Placental epithelial cell (primary cell): ENCODE measurements around the gene ZSCAN22. TPM values are rescaled to one million over a fixed set of nuclear protein-coding genes. Genes with fewer than 3 reads are reported as not detected.

ENCODE experiments used
- small RNA-seq: library from RNA; depleted of rRNA; stranded (forward); fragments of <200 nt; gene quantifications from one replicate; pipeline ENCODE3, GENCODE V24; 2012
- total RNA-seq: library from RNA; depleted of rRNA; stranded (reverse); fragments of >200 nt; gene quantifications from 2 replicates; pipeline ENCODE4 v1.2.3, GENCODE V29; 2012

The ZSCAN22 gene
- total RNA-seq: 5.5 and 6.6 TPM in 2 replicates

DNA sequence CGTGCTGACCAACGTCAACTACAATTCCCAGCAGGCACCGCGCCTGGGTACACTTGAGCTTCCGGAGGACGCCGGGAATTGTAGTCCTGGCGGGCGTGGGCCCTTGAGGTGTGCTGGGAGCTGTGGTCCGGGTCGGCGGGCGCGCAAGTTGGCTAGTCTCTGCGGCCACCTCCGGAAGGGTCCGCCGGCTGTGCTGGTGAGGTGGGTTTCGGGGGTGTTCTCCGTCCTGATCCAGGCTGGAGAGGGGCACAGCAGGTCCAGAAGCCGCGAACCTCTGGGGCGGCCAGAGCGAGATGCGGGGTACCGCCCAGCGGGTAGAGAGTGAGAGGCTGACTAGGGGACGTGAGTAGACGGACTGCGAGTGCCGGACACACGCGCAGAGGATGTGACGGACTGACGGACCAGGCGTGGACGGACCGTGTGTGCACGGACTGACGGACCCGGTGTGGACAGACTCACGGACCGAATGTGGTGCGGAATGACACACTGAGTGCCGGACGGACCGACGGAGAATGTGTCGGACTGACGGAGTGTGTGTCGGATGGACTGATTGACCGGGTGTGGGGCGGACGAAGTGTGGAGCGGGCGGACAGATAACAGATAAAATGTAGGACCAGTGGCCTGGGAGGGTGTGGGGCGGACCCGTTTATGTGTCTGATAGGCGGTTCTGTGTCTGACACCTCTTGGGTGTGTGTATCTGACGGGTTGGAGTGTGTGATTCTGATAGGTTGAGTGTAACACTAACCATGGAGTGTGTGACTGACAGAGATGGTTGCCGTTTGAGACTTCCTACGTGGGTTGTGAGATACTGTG lies at the start of gene ZSCAN22:
ZSCAN22 (plus strand) TSS at position 81 of the 813 bp plus-strand sequence. CDS start 7,809 bp downstream, outside the sequence.

DNA sequence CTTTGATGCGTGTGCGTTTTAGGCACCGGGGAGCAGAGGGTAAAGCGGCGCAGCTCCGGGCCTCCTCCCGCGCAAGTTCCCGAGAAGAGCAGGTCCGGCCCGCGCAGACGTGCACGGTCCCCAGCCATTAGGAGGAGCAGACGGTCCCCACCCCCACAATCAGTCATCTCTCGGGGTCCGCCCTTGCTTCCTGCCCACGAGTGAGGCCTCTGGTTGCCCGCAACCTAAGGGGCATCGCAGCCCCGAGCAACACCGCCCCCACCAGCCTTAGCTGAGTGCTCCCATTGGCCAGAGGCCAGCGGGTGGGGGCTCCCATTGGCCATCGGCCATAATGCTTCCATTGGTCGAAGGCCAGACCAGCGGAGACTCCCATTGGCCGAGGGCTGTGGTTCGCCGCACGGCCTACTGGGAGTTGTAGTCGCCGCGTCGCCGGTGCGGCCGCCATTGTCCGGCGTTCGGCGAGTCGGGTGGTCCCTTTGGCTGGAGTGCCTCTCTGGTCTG lies 48.2 kb upstream of the ZSCAN22 start, which contains the start of gene ZNF8:
ZNF8 (plus strand) TSS at position 415 of the 501 bp plus-strand sequence. CDS start 127 bp downstream, outside the sequence.

DNA sequence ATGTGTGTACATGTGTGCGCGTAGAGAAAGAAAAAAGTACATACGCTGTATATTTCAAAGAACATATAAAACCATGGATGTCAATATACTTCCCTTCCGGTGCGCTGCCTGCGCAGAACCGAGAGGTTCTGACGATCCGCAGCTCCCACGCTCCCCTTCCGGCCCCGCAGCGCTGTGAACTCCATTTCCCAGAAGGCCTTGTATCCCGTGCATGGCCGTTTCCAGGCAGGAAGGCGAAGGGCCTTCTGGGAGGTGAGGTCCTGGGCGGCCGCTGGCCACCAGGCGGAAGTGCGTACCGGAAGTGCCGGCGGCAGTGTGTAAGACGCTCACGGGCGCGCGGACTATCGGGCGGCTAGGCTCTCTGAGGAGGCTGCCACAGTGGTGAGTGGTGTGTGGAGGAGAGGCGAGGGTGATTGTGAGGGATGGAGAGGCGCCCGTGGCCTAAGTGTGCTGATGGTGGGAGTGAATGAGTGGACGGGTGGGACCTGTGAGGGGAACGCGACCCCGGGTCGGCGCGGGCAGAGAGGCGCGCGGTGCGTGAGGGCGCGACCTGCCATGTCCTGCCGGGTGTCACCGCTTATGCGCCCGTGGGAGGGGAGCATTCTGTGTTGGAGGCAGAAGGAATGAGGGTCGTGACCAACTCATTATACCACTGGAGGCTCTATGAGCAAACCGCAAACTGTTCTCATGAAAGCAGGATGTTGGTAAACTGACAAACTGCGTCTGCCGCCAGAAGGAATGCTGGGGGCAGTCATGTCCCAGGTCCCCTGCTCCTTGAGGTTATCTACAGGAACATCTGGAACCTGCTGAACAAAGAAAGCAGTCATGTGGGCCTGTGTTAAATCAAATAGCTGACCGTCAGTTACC lies 21.5 kb upstream of the ZSCAN22 start, which contains the start of gene ERVK3-1:
ERVK3-1 (plus strand) TSS at position 313 of the 867 bp plus-strand sequence. CDS start 6,792 bp downstream, outside the sequence.

DNA sequence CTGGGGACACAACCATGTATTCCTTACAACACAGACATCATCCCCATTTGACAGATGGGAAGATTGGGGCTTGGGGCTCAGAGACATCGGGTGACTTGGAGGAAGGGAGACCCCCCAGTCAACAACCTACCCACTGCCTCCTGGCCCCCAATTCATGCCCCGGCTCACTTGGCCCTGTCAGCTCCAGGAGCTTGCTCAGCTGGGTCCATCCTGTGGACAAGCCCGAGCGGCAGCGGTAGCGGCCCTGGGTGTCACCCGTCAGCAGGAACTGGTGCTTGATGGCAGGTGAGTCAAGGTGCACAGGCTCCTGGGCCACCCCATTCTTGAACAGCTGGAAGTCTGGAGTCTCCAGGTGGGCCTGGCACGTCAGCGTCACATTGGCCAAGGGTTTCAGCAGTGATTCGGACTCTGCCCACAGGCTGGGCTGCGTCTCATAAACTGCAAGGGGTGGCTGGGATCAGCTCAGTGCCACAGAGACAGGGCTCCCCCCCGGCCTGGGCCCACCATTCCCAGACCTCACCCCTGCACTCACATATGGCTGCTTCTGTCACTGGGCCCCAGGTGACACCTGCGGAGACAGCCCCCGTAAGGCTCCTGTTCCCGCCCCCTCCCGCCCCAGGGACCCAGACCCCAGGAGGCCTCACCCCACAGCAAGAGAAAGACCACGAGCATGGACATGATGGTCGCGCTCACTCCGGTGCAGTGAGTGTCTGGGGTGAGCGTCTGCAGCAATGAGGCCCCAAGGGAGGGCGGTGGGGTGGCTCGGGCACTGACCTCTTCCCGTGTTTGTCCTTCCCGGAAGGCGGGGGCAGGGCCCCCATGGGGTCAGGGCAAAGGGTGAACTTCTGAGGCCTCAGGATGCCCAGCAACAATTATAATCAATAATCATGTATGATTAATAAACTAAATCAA lies 26.2 kb downstream of the ZSCAN22 start, which contains the start of gene A1BG:
A1BG (minus strand) TSS at position 733 of the 912 bp plus-strand sequence; CDS start at position 678, 55 bp downstream.

DNA sequence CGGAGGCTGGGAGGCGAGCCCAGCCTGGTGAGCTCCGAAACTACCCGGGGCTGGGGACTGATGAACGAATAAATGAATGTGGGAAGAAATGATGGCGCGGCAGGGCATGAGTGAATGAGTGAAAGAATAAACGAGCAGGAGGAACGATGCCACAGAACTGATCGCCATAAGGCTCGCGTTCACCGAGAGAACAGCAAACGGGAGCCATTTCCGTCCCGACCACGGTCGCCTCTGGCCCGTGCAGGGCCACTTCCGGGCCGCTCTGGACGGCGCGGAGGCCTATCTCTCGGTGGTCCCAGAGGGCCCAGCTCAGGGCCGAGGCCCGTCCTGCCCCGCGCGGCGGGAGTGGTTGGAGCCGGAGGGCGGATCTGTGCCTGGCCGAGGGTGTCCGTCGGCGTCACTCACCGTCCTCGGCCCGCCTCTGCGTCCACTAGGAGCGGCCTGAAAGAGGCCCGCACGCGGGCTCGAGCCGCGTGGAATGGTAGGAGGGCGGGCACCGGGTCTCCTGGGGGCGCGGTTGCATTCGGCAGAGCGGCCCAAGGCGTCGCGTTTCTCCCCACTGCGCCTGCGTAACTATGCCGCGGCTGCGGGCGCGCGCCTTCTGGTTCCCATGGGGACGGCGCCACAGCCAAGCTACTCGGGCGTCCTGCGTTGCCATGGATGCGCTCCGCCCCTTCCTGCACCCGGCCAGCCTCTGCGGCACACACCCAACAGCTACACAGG lies 35.6 kb downstream of the ZSCAN22 start, which contains the start of gene ZNF497:
ZNF497 (minus strand) TSS at position 480 of the 723 bp plus-strand sequence. CDS start 5,116 bp downstream, outside the sequence.

DNA sequence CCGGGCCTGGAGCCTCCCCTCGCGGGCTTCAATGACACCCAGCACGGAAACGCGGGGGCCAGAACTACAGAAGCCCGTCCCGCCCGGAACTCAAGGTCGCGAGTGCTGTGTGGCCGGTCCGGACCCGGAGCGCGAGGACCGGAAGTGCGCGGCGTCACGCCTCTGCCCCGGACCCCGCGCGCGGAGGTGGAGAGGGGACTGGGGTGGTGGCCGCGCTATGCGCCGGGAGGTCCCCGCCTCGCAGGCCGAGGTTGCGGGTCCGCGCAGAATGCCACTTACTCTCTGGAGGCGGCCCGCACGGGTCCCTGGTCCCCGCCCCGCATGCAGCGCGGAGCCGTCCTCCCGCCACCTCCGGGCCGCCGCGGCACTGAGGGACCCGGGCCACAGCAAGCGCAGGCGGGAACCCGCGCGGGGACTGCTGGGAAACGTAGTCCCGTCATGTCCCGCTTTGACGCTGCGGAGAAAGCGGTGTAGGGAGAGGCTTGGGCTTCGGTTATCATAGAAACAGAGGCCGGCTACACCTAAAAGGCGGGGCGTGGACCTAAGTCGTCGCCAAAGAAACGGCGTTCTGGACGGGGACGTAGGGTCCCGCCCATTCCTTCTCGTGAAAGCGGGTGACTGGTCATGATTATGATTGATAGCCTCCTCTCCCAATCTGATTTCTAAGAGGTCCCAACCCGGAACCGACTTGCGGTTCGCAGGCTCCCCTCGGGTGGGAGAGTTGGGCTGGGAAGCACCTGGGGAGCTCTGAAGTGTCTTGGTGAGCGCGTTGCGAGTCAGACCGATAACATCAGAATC lies 54.1 kb downstream of the ZSCAN22 start, which contains the start of gene ZNF837:
ZNF837 (minus strand) TSS at position 369 of the 798 bp plus-strand sequence. CDS start 11,698 bp downstream, outside the sequence.

DNA sequence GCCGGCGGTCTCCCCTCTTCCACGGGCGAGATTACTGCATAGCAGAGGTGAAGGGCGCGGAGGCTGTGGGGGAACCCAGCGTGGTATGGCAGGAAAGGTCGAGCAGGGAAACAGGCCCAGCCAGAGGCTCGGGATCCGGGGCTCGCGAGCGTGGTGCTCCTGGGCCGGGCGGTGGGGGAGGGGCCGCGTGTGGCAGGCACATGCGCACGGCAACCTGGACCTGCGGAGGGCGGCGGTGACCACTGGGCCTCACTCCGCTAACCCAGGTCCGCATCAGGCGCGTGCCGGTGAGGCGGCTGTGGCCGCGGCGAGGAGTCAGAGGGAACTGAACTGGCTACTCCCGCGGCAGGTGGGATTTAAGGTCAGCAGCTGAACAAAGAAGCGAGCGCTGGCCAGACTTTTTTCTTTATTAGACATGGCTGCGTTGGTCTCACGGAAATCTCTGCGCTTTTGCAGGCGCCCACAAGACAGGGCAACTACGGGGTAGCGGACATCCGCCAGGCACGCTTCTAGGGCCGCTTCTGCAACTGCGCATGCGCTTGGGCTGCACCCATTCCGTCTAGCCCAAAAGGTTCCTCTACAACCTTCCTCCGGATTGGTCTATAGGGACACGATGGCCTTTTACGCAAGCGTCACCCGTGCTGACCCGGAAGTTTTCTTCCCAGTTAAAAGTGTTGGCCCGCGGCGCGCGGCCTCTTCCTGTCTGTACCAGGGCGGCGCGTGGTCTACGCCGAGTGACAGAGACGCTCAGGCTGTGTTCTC lies 60.0 kb downstream of the ZSCAN22 start, which contains the start of gene RPS5:
RPS5 (plus strand) TSS at position 694 of the 762 bp plus-strand sequence. CDS start 869 bp downstream, outside the sequence.

Small RNAs within 50 kb of the gene (small RNA-seq; reads per million reads assigned to genes)
- gene MIR4754: not detected
- not detected for gene MIR6806
- gene RNA5SP473: 0.09 reads per million

Other genes with a start within 250 kb of the ZSCAN22 start
- 39.7 and 53.8 TPM in 2 replicates for gene ZSCAN18, start 228.8 kb upstream of the ZSCAN22 start, total RNA-seq
- gene ZNF329, start 176.2 kb upstream of the ZSCAN22 start, total RNA-seq: 14.1 and 17.7 TPM in 2 replicates
- gene ZNF274, start 143.9 kb upstream of the ZSCAN22 start, total RNA-seq: 28.3 and 30.6 TPM in 2 replicates
- gene ZNF544, start 98.1 kb upstream of the ZSCAN22 start, total RNA-seq: 20.8 and 39.8 TPM in 2 replicates
- gene ZNF8, start 48.0 kb upstream of the ZSCAN22 start, total RNA-seq: 7.9 and 9.4 TPM in 2 replicates
- 33.4 and 35.5 TPM in 2 replicates for gene ERVK3-1, start 21.6 kb upstream of the ZSCAN22 start, total RNA-seq
- gene A1BG, start 26.5 kb downstream of the ZSCAN22 start, total RNA-seq: 0.79 TPM in 1 of 2 replicates, not detected in the other
- gene ZNF497, start 35.8 kb downstream of the ZSCAN22 start, total RNA-seq: 3.3 and 3.9 TPM in 2 replicates
- 4.4 and 6.3 TPM in 2 replicates for gene ZNF837, start 54.0 kb downstream of the ZSCAN22 start, total RNA-seq
- 1,650 and 1,691 TPM in 2 replicates for gene RPS5, start 60.3 kb downstream of the ZSCAN22 start, total RNA-seq
- gene RNF225, start 68.7 kb downstream of the ZSCAN22 start, total RNA-seq: 2.8 and 5.5 TPM in 2 replicates
- gene ZNF584, start 81.7 kb downstream of the ZSCAN22 start, total RNA-seq: 13.2 and 17.3 TPM in 2 replicates
- 12.6 and 14.6 TPM in 2 replicates for gene ZNF132, start 113.2 kb downstream of the ZSCAN22 start, total RNA-seq
- 13.3 and 14.6 TPM in 2 replicates for gene ZNF324B, start 124.6 kb downstream of the ZSCAN22 start, total RNA-seq
- gene ZNF324, start 140.1 kb downstream of the ZSCAN22 start, total RNA-seq: 25.1 and 41.3 TPM in 2 replicates
- gene ZNF446, start 149.4 kb downstream of the ZSCAN22 start, total RNA-seq: 15.3 and 22.0 TPM in 2 replicates
- 4.4 and 6.3 TPM in 2 replicates for gene SLC27A5, start 185.0 kb downstream of the ZSCAN22 start, total RNA-seq
- gene ZBTB45, start 192.8 kb downstream of the ZSCAN22 start, total RNA-seq: 12.3 and 12.6 TPM in 2 replicates
- 414 and 576 TPM in 2 replicates for gene TRIM28, start 217.1 kb downstream of the ZSCAN22 start, total RNA-seq
- gene CHMP2A, start 228.1 kb downstream of the ZSCAN22 start, total RNA-seq: 65.1 and 108 TPM in 2 replicates
- 40.4 and 67.5 TPM in 2 replicates for gene UBE2M, start 231.6 kb downstream of the ZSCAN22 start, total RNA-seq
- 31.6 and 42.0 TPM in 2 replicates for gene MZF1, start 246.3 kb downstream of the ZSCAN22 start, total RNA-seq